Measurements from ENCODE around the gene DMPK.
"Not testable (repeated sequence)": the region's sequence is repeated elsewhere in the genome, so short reads cannot be mapped to it uniquely, and the experiment has no call there.

DMPK gene

GRCh38 chr19:45768655-45768983, 13.7 kb downstream of the DMPK start:
- DNase-seq (ENCODE audit: low spot score): peak; percentile 60

GRCh38 chr19:45767881-45768654, 14.2 kb downstream of the DMPK start:
- DNase-seq (ENCODE audit: low spot score): no peak

GRCh38 chr19:45767410-45767880, 14.8 kb downstream of the DMPK start:
- DNase-seq (ENCODE audit: low spot score): no peak

GRCh38 chr19:45766869-45767346, 15.4 kb downstream of the DMPK start:
- no peak for DNase-seq (ENCODE audit: low spot score)

GRCh38 chr19:45766296-45766868, 15.9 kb downstream of the DMPK start:
- DNase-seq (ENCODE audit: low spot score): no peak

- DNase-seq (ENCODE audit: low spot score): no peak
Measured at GRCh38 chr19:45765702-45766295, 16.5 kb downstream of the DMPK start.

- DNase-seq (ENCODE audit: low spot score): no peak
Measured at GRCh38 chr19:45764945-45765701, 17.2 kb downstream of the DMPK start.

- DNase-seq (ENCODE audit: low spot score): no peak
Measured at GRCh38 chr19:45764475-45764874, 17.8 kb downstream of the DMPK start.

- no peak for DNase-seq (ENCODE audit: low spot score)
Measured at GRCh38 chr19:45763691-45764294, 18.5 kb downstream of the DMPK start.

- no peak for DNase-seq (ENCODE audit: low spot score)
Measured at GRCh38 chr19:45762870-45763631, 19.2 kb downstream of the DMPK start.

GRCh38 chr19:45761714-45762113, 20.6 kb downstream of the DMPK start:
- no peak for DNase-seq (ENCODE audit: low spot score)

GRCh38 chr19:45758921-45759320, 23.4 kb downstream of the DMPK start:
- DNase-seq (ENCODE audit: low spot score): no peak

GRCh38 chr19:45757695-45758094, 24.6 kb downstream of the DMPK start:
- no peak for DNase-seq (ENCODE audit: low spot score)

GRCh38 chr19:45754323-45754722, 28.0 kb downstream of the DMPK start:
- no peak for DNase-seq (ENCODE audit: low spot score)

GRCh38 chr19:45753548-45753947, 28.7 kb downstream of the DMPK start:
- peak; percentile 41 for DNase-seq (ENCODE audit: low spot score)

- DNase-seq (ENCODE audit: low spot score): no peak
Measured at GRCh38 chr19:45752639-45753038, 29.7 kb downstream of the DMPK start.

GRCh38 chr19:45751483-45751882, 30.8 kb downstream of the DMPK start:
- not testable (repeated sequence) for DNase-seq (ENCODE audit: low spot score)

- no peak for DNase-seq (ENCODE audit: low spot score)
Measured at GRCh38 chr19:45747513-45747912, 34.8 kb downstream of the DMPK start.

- no peak for DNase-seq (ENCODE audit: low spot score)
Measured at GRCh38 chr19:45746866-45747265, 35.4 kb downstream of the DMPK start.

GRCh38 chr19:45745606-45746005, 36.7 kb downstream of the DMPK start:
- no peak for DNase-seq (ENCODE audit: low spot score)

- DNase-seq (ENCODE audit: low spot score): no peak
Measured at GRCh38 chr19:45742969-45743368, 39.3 kb downstream of the DMPK start.
